GM12865 (cell line): ENCODE data around the gene PCDH9.

Source experiments
- DNase-seq: peaks from one replicate; pipeline ENCODE4 v3.0.0; 2010; ENCODE audit warnings: low read depth
- H3K4me3 ChIP-seq: 2 replicates; pipeline ENCODE4 v1.5.1; 2011; ENCODE audit warnings: mild to moderate bottlenecking, low read depth, low read length, control low read depth
- CTCF ChIP-seq: IDR thresholded peaks from 2 replicates; pipeline ENCODE4 v1.5.1; 2011; ENCODE audit warnings: low read length, control low read depth, low read depth, inconsistent platforms; ENCODE audit not compliant: insufficient read depth; ENCODE audit errors: missing control alignments

PCDH9 gene

GRCh38 chr13:66748712-66749111 lies 481.4 kb downstream of the PCDH9 start:
- no peak overlapping the region for H3K4me3 ChIP-seq
- no peak for TF ChIP-seq CTCF
- no peak for DNase-seq

DNA sequence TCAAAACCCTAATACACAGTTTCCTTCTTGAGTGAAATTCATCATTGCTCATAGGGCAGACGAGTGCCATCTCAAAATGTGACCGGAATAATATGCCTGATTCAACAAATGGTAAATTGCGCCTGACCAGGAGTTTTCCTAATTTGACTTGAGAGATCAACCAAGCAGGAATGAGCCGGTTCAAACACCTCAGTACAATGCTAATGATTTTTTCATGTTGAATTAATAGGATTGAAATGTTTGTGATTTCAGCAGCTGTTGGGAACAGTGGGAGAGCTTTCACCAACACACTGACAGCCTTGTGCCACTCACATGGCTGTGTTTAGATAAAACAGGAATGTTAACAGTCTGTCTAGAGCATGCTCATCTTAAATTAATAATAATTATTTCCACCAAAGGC lies 484.8 kb downstream of the PCDH9 start:
- no peak for DNase-seq
- no peak overlapping the region for H3K4me3 ChIP-seq
- no peak for TF ChIP-seq CTCF

GRCh38 chr13:66723576-66723975 lies 506.6 kb downstream of the PCDH9 start:
- no peak overlapping the region for H3K4me3 ChIP-seq
- TF ChIP-seq CTCF = no peak
- DNase-seq = no peak

DNA sequence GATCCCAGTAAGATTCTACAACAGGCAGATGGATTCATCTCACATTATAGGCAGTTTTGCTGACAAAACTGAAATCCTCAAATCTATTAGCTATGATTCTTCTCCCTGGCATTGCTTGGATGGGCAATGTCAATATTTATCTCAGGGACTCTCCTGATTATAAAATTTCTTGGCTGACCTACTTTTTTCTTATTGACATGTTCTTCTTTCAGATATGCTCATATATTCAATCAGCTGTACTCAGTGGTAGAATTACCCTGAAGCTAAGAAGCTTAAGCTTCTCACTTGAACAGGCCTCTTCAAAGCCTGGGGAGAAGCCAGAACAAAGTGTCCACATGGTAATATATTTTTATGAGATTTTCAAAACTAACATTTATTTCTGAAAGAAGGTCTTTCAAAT lies 513.6 kb downstream of the PCDH9 start:
- H3K4me3 ChIP-seq = no peak overlapping the region
- DNase-seq = no peak
- no peak for TF ChIP-seq CTCF

DNA sequence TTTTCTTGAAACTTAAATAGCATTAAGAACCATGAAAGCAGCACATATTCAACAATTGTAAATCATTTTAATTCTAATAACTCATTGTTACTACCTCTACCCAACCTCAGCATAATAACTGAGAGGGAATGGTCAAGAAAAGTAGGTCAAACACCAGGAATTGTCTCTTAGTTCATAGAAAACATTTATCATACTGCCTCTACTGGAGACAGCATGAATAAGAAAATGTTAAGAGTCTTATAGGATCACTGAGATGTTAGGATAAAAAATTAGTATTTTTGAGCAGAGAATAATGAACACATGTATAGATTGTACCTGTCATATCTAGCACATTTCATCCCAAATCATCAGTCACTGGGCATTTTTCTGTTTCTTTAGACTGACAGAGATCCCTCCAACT lies 515.3 kb downstream of the PCDH9 start:
- no peak for DNase-seq
- no peak overlapping the region for H3K4me3 ChIP-seq
- TF ChIP-seq CTCF = no peak

GRCh38 chr13:66704110-66704509 lies 526.0 kb downstream of the PCDH9 start:
- no peak for DNase-seq
- no peak overlapping the region for H3K4me3 ChIP-seq
- no peak for TF ChIP-seq CTCF

- DNase-seq = no peak
- no peak overlapping the region for H3K4me3 ChIP-seq
- TF ChIP-seq CTCF = no peak
Measured at GRCh38 chr13:66703597-66703996, 526.5 kb downstream of the PCDH9 start.
